ENCODE results near the gene CPT2. TPM values are rescaled to one million over a fixed set of nuclear protein-coding genes. Genes with fewer than 3 reads are reported as not detected.

CPT2 gene
- total and polyA plus RNA-seq, 9 of the 15 experiments (the other 6 are each of a cell fraction or from before 2014, with no cell fraction given): 7.6 to 25.1 (median 16.8) TPM

DNA sequence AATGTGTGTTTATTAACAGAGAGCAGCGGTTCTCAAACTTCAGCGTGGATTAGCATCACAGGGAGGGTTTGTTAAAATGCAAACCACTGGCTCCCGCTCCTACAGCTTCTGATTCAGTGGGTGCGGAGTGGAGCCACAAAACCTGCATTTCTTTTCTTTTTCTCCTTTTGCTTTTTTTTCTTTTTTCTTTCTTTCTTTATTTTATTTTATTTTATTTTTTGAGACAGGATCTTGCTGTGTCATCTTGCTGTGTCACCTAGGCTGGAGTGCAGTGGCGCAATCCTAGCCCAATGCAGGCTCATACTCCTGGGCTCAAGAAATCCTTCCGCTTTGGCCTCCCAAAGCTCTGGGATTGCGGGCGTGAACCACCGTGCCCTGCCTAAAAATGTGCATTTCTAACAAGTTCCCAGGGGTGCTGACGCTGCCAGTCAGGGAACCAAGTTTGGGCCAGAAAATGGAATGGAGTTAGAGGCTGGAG is 33.3 kb upstream of the CPT2 start (continued):
- TF ChIP-seq, protein P1, sequence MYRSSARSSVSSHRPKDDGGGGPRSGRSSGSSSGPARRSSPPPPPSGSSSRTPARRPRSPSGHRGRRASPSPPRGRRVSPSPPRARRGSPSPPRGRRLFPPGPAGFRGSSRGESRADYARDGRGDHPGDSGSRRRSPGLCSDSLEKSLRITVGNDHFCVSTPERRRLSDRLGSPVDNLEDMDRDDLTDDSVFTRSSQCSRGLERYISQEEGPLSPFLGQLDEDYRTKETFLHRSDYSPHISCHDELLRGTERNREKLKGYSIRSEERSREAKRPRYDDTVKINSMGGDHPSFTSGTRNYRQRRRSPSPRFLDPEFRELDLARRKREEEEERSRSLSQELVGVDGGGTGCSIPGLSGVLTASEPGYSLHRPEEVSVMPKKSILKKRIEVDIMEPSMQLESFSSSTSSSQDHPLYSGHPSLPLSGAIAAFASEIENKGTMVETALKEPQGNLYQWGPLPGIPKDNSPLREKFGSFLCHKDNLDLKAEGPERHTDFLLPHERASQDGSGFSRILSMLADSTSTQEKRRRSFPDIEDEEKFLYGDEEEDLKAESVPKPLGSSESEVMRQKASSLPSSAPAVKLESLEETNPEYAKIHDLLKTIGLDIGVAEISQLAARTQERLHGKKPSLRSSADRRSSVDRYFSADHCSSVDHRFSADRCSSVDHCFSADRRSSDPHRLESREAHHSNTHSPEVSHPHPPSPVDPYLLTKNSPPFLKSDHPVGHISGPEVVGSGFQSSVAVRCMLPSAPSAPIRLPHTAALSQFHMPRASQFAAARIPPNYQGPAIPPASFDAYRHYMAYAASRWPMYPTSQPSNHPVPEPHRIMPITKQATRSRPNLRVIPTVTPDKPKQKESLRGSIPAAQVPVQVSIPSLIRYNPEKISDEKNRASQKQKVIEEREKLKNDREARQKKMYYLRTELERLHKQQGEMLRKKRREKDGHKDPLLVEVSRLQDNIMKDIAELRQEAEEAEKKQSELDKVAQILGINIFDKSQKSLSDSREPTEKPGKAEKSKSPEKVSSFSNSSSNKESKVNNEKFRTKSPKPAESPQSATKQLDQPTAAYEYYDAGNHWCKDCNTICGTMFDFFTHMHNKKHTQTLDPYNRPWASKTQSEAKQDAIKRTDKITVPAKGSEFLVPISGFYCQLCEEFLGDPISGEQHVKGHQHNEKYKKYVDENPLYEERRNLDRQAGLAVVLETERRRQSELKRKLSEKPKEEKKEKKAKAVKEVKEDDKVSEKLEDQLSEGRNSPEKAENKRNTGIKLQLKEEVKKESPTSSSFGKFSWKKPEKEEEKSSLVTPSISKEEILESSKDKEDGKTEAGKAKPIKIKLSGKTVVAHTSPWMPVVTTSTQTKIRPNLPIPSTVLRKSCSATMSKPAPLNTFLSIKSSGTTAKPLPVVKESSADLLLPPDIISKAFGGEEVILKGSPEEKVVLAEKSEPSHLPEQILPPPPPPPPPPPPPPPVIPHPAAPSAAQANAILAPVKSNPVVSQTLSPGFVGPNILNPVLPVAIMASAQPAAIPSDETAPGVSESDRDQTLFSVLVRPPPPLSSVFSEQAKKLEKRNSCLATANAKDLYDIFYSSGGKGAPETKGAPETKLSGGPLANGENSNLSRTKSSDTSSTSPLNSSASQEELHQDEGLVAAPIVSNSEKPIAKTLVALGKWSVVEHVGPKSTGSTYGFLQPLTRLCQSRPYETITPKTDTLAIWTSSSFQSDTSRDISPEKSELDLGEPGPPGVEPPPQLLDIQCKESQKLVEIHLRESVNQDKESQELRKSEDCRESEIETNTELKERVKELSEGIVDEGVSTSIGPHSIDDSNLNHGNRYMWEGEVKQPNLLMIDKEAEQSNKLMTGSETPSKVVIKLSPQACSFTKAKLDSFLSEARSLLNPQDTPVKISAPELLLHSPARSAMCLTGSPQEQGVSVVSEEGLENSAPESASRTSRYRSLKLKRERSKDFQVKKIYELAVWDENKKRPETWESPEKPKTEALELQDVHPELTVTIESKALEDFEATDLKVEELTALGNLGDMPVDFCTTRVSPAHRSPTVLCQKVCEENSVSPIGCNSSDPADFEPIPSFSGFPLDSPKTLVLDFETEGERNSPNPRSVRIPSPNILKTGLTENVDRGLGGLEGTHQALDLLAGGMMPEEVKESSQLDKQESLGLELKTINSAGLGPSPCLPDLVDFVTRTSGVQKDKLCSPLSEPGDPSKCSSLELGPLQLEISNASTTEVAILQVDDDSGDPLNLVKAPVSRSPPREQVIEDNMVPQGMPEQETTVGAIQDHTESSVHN (IDR thresholded peaks at IDR 0.05; ENCODE audit: borderline replicate concordance in 1 of 2, low read depth in 1 of 2): peak in 1 of 2 experiments; percentile 38; a peak in 1 of 4 replicates
- peak; percentile 30 for TF ChIP-seq ZFP36 (IDR thresholded peaks at IDR 0.05; ENCODE audit: low read depth, low read length, partially characterized antibody)
- no peak for TF ChIP-seq RFX1 (IDR thresholded peaks at IDR 0.05)
- TF ChIP-seq SMARCA5 (IDR thresholded peaks at IDR 0.05): no peak
- no peak for TF ChIP-seq SREBF1 (IDR thresholded peaks at IDR 0.05; ENCODE audit: borderline replicate concordance, low read depth, low read length)
- peak; percentile 95 for TF ChIP-seq SMARCA4 (IDR thresholded peaks at IDR 0.05)
- peak; percentile 75; the same call in 1 of the 2 replicates for TF ChIP-seq ZNF766 (CRISPR knock-in tag; conservative IDR thresholded peaks at IDR 0.05)
- peak; percentile 84 for TF ChIP-seq NFE2L1 (tag; IDR thresholded peaks at IDR 0.05; ENCODE audit: borderline replicate concordance, low read depth)
- peak; percentile 63 for TF ChIP-seq ETV1 (tag; conservative IDR thresholded peaks at IDR 0.05; ENCODE audit: low read depth)
- TF ChIP-seq, protein P2, sequence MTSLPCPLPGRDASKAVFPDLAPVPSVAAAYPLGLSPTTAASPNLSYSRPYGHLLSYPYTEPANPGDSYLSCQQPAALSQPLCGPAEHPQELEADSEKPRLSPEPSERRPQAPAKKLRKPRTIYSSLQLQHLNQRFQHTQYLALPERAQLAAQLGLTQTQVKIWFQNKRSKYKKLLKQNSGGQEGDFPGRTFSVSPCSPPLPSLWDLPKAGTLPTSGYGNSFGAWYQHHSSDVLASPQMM (CRISPR knock-in tag; IDR thresholded peaks at IDR 0.05): no peak
- no peak for TF ChIP-seq ZC3H11A (IDR thresholded peaks at IDR 0.05; ENCODE audit: low read depth, low read length)
- peak; percentile 36; the same call in 1 of the 2 replicates for TF ChIP-seq FOSL1 (tag; conservative IDR thresholded peaks at IDR 0.05)
- TF ChIP-seq CBX3 (IDR thresholded peaks at IDR 0.05; ENCODE audit: borderline replicate concordance in 1 of 2, low read length in 2 of 2): peak in 1 of 2 experiments; percentile 30; a peak in 1 of 3 replicates
- TF ChIP-seq, protein P3, sequence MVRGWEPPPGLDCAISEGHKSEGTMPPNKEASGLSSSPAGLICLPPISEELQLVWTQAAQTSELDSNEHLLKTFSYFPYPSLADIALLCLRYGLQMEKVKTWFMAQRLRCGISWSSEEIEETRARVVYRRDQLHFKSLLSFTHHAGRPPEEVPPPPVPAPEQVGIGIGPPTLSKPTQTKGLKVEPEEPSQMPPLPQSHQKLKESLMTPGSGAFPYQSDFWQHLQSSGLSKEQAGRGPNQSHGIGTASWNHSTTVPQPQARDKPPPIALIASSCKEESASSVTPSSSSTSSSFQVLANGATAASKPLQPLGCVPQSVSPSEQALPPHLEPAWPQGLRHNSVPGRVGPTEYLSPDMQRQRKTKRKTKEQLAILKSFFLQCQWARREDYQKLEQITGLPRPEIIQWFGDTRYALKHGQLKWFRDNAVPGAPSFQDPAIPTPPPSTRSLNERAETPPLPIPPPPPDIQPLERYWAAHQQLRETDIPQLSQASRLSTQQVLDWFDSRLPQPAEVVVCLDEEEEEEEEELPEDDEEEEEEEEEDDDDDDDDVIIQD (CRISPR knock-in tag; IDR thresholded peaks at IDR 0.05): no peak
- TF ChIP-seq GTF2E2 (tag; IDR thresholded peaks at IDR 0.05): peak; percentile 52; the same call in 1 of the 2 replicates
